Heart right ventricle (tissue), 16 donors: Measurements from ENCODE around the gene DCDC2. TPM values are rescaled to one million over a fixed set of nuclear protein-coding genes. Genes with fewer than 3 reads are reported as not detected.
A peak's percentile ranks its signal among the peaks of the same experiment; 100 is the strongest.

Experiments
- ATAC-seq, 8 donors: fragments of 200-7000 bp; cut with Tn5 transposase; one replicate each; pipeline ENCODE4 v1.9.1; 2020; ENCODE audit warnings: mild to moderate bottlenecking in 8 of 8, moderate library complexity in 8 of 8, moderate number of reproducible peaks in 1 of 8
- DNase-seq, 2 donors: peaks; one replicate each; pipeline ENCODE4 v3.0.0-alpha.2; 2020
- H3K27ac ChIP-seq, 10 donors: fragments of 200-600 bp; sonication (generic) in 2 of 10; one replicate each; pipeline versions ENCODE4 v1.5.0 to v1.8.0; 2020 to 2022; ENCODE audit warnings: mild to moderate bottlenecking in 3 of 10
- H3K27me3 ChIP-seq, 7 donors: fragments of 200-600 bp; one replicate each; pipeline ENCODE4 v1.8.0; 2021 to 2022; ENCODE audit warnings: mild to moderate bottlenecking in 2 of 7
- H3K36me3 ChIP-seq, 9 donors: fragments of 200-600 bp; sonication (generic) in 1 of 9; one replicate each; pipeline versions ENCODE4 v1.5.0 to v1.8.0; 2020 to 2022; ENCODE audit warnings: mild to moderate bottlenecking in 2 of 9
- H3K4me1 ChIP-seq, 9 donors: fragments of 200-600 bp; sonication (generic) in 1 of 9; one replicate each; pipeline versions ENCODE4 v1.5.0 to v1.8.0; 2020 to 2022; ENCODE audit warnings: mild to moderate bottlenecking in 4 of 9
- H3K4me3 ChIP-seq, 10 donors: fragments of 200-600 bp; sonication (generic) in 2 of 10; one replicate each; pipeline versions ENCODE4 v1.5.0 to v1.8.0; 2020 to 2022; ENCODE audit warnings: mild to moderate bottlenecking in 7 of 10, moderate library complexity in 2 of 10
- H3K9me3 ChIP-seq, 11 donors: fragments of 200-600 bp in 10 of 11; sonication (generic) in 2 of 11; one replicate each; pipeline versions ENCODE4 v1.5.0 to v1.8.0; 2013 to 2022; ENCODE audit warnings: mild to moderate bottlenecking in 2 of 11, control low read depth in 1 of 11, moderate library complexity in 1 of 11
- CTCF ChIP-seq, 9 donors: fragments of 200-600 bp; sonication (generic) in 2 of 9; IDR thresholded peaks; one replicate each; pipeline versions ENCODE4 v1.5.0 to v1.8.0; 2021 to 2022; ENCODE audit warnings: antibody characterized with exemption in 9 of 9, mild to moderate bottlenecking in 5 of 9, moderate library complexity in 1 of 9
- WGBS, 2 donors: extraction: QIAGEN DNeasy Blood & Tissue Kit; methylation state at CpG; one replicate each; pipeline ENCODE4 v1.1.7; 2013; ENCODE audit warnings: inconsistent platforms in 1 of 2; 5-methylcytosine and 5-hydroxymethylcytosine counted together
- intact Hi-C, 10 donors: fragments of 100-400 bp; cut with DNase I; formaldehyde crosslinking; loops; one replicate each; pipeline versions ENCODE4 v1.11.1 to v1.14.2; 2022
- long read RNA-seq, 3 donors: library from polyadenylated mRNA; unstranded; transcript quantifications; one replicate each; pipeline ENCODE4 v2.0.0, GENCODE V29; 2020 to 2021
- polyA plus RNA-seq, 2 donors: library from polyadenylated mRNA; stranded (reverse); fragments of 200-250 nt; gene quantifications; one replicate each; pipeline ENCODE4 v1.2.3, GENCODE V29; 2013
- total RNA-seq, 10 donors: library from RNA; stranded (reverse); fragmentation: NEBNext Ultra II Directional in 3 of 10; extraction: Animal tissue kit (Norgen Biotek cat#: 25700) in 3 of 10; gene quantifications; one replicate each; pipeline versions ENCODE4 v1.2.1 to v1.2.4, GENCODE V29; 2021 to 2023
- donor health status: Arrhythmogenic right ventricular cardiomyopathy.
- donor health status: ischemic (EF 13 %, LVEDD 7.1; RV severe dilation, severe dysfunction).
- donor health status: healthy with polysubstance abuse.
- donor health status: DM: no; HTN: yes; CAD: no.
- donor health status: DM: no; HTN: no; CAD: no.
- donor health status: ischemic (EF 25% LVEDD 6.9; RV normal size, moderate dysfunction).
- donor health status: ischemic (EF 25% LVEDD 5.7; RV mildly dilated, moderate dysfunction).
- donor health status: healthy.
- donor health status: DM: yes; HTN: yes; CAD: no.
- donor health status: Ischemic cardiomyopathy.
- donor health status: ischemic (EF 35%, LVEDD 5.7; RV mildly dilated, moderate dysfunction).
- donor health status: nonischemic (EF 11% LVEDD 7.7; RV severe dilation, severe dysfunction).
- donor health status: DM: yes; HTN: yes; CAD: no.
- donor health status: PGD.
- donor health status: ischemic (EF 29% LVEDD 5.4; RV normal size, mild dysfunction).
- donor health status: nonischemic (EF 23%, LVEDD 6.1; RV moderate dilation, normal function).

The DCDC2 gene
- under 1 TPM in 1 of 10 donors, not detected in 9; 0.06 TPM for total RNA-seq
- polyA plus RNA-seq, result not detected
- long read RNA-seq, donor 1, result 0 reads
- long read RNA-seq, donor 2, result 0 reads
- long read RNA-seq, donor 3, result 0 reads

- intact Hi-C loops, result loop anchor here in 1 of 10 donors (5.0 kb wide), 1 partner anchor 235 kb away; no protein-coding TSS in a partner anchor
- Histone ChIP-seq H3K4me1 (peaks cover 5 to 22% (median 15%) of the 10 kb centered on the region in 9 donors), H3K27ac (no peak within 1 kb of the TSS), H3K9me3 (no peaks in the 10 kb centered on the region), H3K4me3 (peak within 1 kb of the TSS in 7 of 10 donors; percentile 7 to 43 (median 27)), H3K36me3 (no peaks in the 10 kb centered on the region), H3K27me3 (peaks cover 0 to 57% (median 34%) of the 10 kb centered on the region in 7 donors)
- peak in 3 of 8 donors; percentile 22 to 44 (median 24) for ATAC-seq
- TF ChIP-seq CTCF (IDR thresholded peaks at IDR 0.05), result no peak
- no peak for DNase-seq
- WGBS, 2 donors, result 8 to 10% methylated on average over 61 of the region's 61 CpGs
Observed at GRCh38 chr6:24357336-24358218, at the start of gene DCDC2. Gene DCDC2, minus strand, starts transcription at chr6:24358059. Its CDS starts 309 bp downstream, at chr6:24357750.

- no peak for ATAC-seq
- WGBS, 2 donors, result 84% methylated on average over 5 of the region's 5 CpGs
- no peak overlapping the region for H3K4me3 ChIP-seq
- no peak overlapping the region for H3K27ac ChIP-seq
- H3K9me3 ChIP-seq, result no peaks in the 10 kb centered on the region
- peaks cover 0 to 56% (median 20%) of the 10 kb centered on the region in 9 donors for H3K36me3 ChIP-seq
- H3K4me1 ChIP-seq, result peaks cover 0 to 30% (median 14%) of the 10 kb centered on the region in 9 donors
- no peak for DNase-seq
- peaks cover 0 to 8% (median 0%) of the 10 kb centered on the region in 7 donors for H3K27me3 ChIP-seq
- intact Hi-C loops, result no loop called here
- TF ChIP-seq CTCF (IDR thresholded peaks at IDR 0.05), result no peak
Observed at GRCh38 chr6:24405262-24405661, 47.4 kb upstream of the DCDC2 start.

GRCh38 chr6:24403501-24403824 is 45.6 kb upstream of the DCDC2 start:
- no peak for TF ChIP-seq CTCF (IDR thresholded peaks at IDR 0.05)
- peaks cover 0 to 20% (median 16%) of the 10 kb centered on the region in 7 donors for H3K27me3 ChIP-seq
- intact Hi-C loops, result loop anchor here in 1 of 10 donors (2.0 kb wide), 1 partner anchor 87 kb away; no protein-coding TSS in a partner anchor
- WGBS, 2 donors, result 6 to 7% methylated on average over 12 of the region's 12 CpGs
- DNase-seq (no peak), ATAC-seq (no peak)
- H3K4me3 ChIP-seq, result peak overlapping the region; percentile 57 to 91 (median 78)
- H3K4me1 ChIP-seq, result peaks cover 0 to 30% (median 14%) of the 10 kb centered on the region in 9 donors
- peaks cover 0 to 38% (median 11%) of the 10 kb centered on the region in 9 donors for H3K36me3 ChIP-seq
- no peaks in the 10 kb centered on the region for H3K9me3 ChIP-seq
- peak overlapping the region in 9 of 10 donors; percentile 66 to 92 (median 88) for H3K27ac ChIP-seq

- intact Hi-C loops, result loop anchor here in 1 of 10 donors (2.0 kb wide), 1 partner anchor 88 kb away; no protein-coding TSS in a partner anchor
- Histone ChIP-seq H3K36me3 (peaks cover 0 to 32% (median 10%) of the 10 kb centered on the region in 9 donors), H3K4me1 (peaks cover 0 to 30% (median 14%) of the 10 kb centered on the region in 9 donors), H3K9me3 (no peaks in the 10 kb centered on the region), H3K4me3 (peak within 1 kb of the TSS; percentile 57 to 91 (median 78)), H3K27ac (peak within 1 kb of the TSS; percentile 66 to 92 (median 88)), H3K27me3 (peaks cover 0 to 22% (median 18%) of the 10 kb centered on the region in 7 donors)
- ATAC-seq (peak; percentile 97 to 100 (median 99)), DNase-seq (peak; percentile 84 to 86)
- 0 to 1% methylated on average over 63 of the region's 63 CpGs for WGBS, 2 donors
- TF ChIP-seq CTCF (IDR thresholded peaks at IDR 0.05), result no peak
Observed at GRCh38 chr6:24402697-24403500, 45.0 kb upstream of the DCDC2 start, which contains the start of gene MRS2. Gene MRS2, plus strand, starts transcription at chr6:24402936. Its CDS starts 111 bp downstream, at chr6:24403047.
